ENCODE measurements around the gene CELSR1.

Gene CELSR1, protein sequence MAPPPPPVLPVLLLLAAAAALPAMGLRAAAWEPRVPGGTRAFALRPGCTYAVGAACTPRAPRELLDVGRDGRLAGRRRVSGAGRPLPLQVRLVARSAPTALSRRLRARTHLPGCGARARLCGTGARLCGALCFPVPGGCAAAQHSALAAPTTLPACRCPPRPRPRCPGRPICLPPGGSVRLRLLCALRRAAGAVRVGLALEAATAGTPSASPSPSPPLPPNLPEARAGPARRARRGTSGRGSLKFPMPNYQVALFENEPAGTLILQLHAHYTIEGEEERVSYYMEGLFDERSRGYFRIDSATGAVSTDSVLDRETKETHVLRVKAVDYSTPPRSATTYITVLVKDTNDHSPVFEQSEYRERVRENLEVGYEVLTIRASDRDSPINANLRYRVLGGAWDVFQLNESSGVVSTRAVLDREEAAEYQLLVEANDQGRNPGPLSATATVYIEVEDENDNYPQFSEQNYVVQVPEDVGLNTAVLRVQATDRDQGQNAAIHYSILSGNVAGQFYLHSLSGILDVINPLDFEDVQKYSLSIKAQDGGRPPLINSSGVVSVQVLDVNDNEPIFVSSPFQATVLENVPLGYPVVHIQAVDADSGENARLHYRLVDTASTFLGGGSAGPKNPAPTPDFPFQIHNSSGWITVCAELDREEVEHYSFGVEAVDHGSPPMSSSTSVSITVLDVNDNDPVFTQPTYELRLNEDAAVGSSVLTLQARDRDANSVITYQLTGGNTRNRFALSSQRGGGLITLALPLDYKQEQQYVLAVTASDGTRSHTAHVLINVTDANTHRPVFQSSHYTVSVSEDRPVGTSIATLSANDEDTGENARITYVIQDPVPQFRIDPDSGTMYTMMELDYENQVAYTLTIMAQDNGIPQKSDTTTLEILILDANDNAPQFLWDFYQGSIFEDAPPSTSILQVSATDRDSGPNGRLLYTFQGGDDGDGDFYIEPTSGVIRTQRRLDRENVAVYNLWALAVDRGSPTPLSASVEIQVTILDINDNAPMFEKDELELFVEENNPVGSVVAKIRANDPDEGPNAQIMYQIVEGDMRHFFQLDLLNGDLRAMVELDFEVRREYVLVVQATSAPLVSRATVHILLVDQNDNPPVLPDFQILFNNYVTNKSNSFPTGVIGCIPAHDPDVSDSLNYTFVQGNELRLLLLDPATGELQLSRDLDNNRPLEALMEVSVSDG (N-terminal part only)

GRCh38 chr22:46537225-46537945 is at the start of gene CELSR1:
Gene CELSR1 (minus strand): TSS chr22:46537620. CDS start chr22:46537170, 450 bp downstream.
- DNase-seq (ENCODE audit: low spot score), result no peak

DNA sequence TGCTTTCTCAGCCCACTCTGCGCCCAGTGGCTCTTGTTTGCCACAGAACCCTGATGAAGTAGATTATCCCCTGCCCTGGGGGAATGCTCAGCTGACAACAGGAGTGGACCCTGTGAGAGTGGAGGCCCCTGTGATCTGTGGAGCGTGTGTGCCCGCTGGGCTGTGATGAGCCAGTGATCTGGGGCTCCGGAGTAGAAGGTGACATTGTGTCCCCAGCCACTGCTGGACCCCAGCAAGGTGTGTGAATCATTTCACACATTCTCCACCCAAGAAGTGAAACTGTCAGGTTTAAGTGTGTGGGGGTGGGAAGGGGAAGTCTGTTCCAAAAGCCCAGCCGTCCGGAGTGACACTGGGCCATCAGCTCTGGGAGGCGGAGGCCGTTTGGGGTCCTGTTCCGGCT is 49.6 kb upstream of the CELSR1 start:
- DNase-seq (ENCODE audit: low spot score), result peak; percentile 57

DNA sequence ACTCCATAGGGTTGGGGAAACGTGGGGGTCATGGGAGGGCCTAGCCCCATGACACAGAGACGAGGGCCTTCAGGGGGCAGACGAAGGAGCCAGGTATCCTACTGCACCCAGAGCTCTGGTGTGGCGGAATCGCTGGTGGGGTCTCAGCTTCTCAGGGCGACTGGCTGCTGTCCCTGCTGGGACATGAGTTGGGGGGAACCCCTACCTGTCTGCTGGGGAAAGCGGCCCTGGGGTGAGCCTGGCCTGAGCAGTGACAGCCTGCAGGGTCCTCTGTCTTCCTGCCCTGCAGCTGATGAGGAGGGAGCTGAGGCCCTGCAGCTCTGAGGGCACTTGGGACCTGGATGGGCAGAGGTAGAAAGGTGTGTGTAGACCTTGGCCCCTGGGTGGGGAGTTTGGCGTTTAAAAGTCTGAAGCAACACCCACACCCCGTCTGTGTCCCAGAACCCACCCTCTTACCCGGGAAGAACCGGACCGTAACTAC is 49.2 kb upstream of the CELSR1 start:
- DNase-seq (ENCODE audit: low spot score), result no peak

DNA sequence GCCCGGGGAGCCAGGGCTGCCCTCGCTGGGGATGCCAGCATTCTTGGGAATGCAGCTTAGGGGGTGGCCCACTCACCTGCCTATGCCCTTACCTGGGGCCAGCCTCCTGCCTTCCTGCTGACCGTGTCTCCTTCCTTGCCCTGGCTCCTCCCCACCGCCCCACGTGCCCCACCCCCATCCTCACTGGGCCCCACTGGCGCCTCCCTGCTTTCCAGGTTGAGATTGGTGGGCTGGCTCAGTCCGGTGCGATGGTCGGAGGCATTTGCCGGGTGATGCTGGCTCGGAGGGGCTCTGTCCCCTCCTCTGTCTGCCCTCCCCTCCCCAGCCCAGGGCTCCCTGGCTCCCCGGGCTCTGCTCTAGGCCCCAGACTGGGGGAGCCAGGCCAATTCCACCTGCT is 48.7 kb upstream of the CELSR1 start:
- no peak for DNase-seq (ENCODE audit: low spot score)

GRCh38 chr22:46585340-46586122 is 48.1 kb upstream of the CELSR1 start:
- DNase-seq (ENCODE audit: low spot score), result no peak

- no peak for DNase-seq (ENCODE audit: low spot score)
Measured at GRCh38 chr22:46584081-46584921, 46.9 kb upstream of the CELSR1 start.

DNA sequence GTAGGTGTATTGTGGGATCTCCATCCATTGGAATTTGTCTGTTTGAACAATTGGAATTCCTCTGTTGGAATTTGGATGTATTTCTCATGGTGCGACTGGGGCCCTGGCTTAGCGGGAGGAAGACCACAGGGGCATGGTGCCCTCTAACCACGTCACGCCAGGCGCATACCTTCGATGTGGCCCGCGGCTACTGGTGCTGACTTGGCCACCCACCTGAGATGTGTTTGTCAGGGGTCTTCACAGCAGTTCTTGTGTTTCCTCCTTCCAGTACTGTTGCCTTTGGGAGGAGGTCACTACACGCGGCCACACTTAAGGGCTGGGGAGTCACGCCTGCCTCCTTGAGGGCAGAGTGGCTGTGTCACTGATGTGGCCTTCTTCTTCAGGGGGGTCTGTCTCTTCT is 46.2 kb upstream of the CELSR1 start:
- DNase-seq (ENCODE audit: low spot score), result no peak

GRCh38 chr22:46582281-46582933 is 45.0 kb upstream of the CELSR1 start:
- DNase-seq (ENCODE audit: low spot score), result no peak

- DNase-seq (ENCODE audit: low spot score), result peak; percentile 51
Measured at GRCh38 chr22:46581538-46582244, 44.3 kb upstream of the CELSR1 start.

GRCh38 chr22:46580940-46581537 is 43.6 kb upstream of the CELSR1 start:
- DNase-seq (ENCODE audit: low spot score), result no peak

- no peak for DNase-seq (ENCODE audit: low spot score)
Measured at GRCh38 chr22:46579751-46580449, 42.5 kb upstream of the CELSR1 start.

DNA sequence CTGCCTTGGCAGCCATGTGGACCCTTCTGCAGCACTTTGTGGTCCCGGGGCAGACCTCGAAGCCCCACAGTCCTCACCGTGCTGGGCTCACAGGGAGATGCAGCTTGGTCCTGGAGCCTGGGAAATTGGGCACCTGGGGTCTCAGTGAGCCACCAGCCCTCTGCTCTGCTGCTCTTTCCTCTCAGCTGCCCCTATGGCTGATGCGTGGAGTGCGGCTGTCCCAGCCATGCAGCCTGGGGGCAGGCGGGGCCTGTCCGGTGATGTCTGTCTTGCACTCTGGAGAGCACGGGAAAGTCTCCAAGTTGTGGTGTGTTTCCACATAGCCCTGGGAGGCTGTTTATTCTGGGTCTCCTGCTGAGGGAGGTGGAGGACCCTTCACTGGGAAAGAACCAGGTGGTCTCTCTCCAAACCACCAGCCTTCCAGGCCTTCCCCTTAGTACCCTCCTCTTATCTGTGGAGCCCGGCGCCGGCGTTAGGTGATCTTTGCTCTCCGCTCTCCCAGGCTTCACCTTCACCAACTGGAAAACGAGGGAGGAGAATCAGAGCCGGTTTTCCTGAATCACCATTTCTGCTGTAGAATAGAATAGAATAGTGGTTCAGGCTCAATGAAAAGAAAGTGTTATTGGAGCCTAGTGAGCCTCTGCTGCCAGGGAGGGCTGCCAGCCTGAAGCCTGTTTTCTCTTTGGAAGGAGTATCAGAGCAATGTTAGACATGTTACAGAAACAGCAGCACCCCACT is 41.6 kb upstream of the CELSR1 start:
- DNase-seq (ENCODE audit: low spot score), result no peak

GRCh38 chr22:46578251-46578823 is 40.9 kb upstream of the CELSR1 start:
- DNase-seq (ENCODE audit: low spot score), result no peak

- no peak for DNase-seq (ENCODE audit: low spot score)
Measured at GRCh38 chr22:46577368-46578249, 40.2 kb upstream of the CELSR1 start.

- no peak for DNase-seq (ENCODE audit: low spot score)
Measured at GRCh38 chr22:46576556-46577367, 39.3 kb upstream of the CELSR1 start.

Measured in NAMALWA (cell line).